Retinal pigment epithelial cell (primary cell): ENCODE results near the gene TNFRSF8.

Experiments
- DNase-seq: peaks from one replicate; pipeline ENCODE4 v3.0.0-alpha.2; 2010; ENCODE audit warnings: low read depth
- H3K4me3 ChIP-seq: 2 replicates; pipeline ENCODE4 v1.5.1; 2011; ENCODE audit warnings: mild to moderate bottlenecking, low read length, control low read depth, moderate library complexity
- CTCF ChIP-seq: conservative IDR thresholded peaks from 2 replicates; pipeline ENCODE4 v1.5.1; 2011; ENCODE audit warnings: low read depth, low read length, control low read depth, inconsistent platforms

TNFRSF8 gene

DNA sequence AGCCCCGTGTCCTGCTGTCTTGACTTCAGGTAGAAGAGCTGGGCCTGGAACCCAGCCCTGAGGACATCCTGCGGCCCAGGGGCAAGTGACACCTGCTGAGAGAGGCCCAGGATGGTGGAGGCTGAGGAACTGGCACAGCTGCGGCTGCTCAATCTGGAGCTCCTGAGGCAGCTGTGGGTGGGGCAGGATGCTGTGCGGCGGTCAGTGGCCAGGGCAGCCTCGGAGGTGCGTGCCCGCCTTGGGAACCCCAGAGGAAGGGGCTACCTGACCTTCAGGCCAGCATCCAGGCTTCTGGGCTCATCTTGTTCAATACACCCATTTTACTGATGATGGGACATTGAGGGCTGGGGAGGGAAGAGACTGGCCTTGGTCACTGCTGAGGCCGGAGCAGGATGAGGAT is 41.5 kb upstream of the TNFRSF8 start:
- DNase-seq = no peak
- no peak for TF ChIP-seq CTCF
- H3K4me3 ChIP-seq = no peak overlapping the region

- no peak for TF ChIP-seq CTCF
- H3K4me3 ChIP-seq = no peak overlapping the region
- DNase-seq = no peak
Observed at GRCh38 chr1:12022036-12022435, 41.1 kb upstream of the TNFRSF8 start.

DNA sequence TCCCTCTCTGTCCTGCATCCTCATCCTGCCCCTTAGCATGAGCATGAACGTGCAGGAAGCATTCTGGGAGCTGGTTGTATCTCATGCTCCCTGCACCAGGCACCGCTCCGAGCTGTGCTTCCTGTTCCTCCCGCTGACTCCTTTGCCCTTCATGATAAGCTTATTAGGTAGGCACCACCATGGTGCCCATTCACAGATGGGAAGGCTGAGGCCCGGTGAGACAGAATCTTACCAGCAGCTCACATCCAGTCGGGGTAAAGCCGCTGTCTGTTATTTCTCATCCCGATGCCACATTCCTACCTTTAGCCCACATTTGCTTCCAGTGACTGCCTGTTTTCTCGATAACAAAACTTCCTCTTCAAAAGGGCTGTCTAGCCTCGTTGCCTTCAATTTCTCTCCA is 36.5 kb upstream of the TNFRSF8 start:
- no peak for DNase-seq
- H3K4me3 ChIP-seq = no peak overlapping the region
- TF ChIP-seq CTCF = no peak

GRCh38 chr1:12028248-12028647 is 34.9 kb upstream of the TNFRSF8 start:
- DNase-seq = no peak
- no peak for TF ChIP-seq CTCF
- H3K4me3 ChIP-seq = no peak overlapping the region

GRCh38 chr1:12028957-12029511 is 34.1 kb upstream of the TNFRSF8 start:
- no peak for DNase-seq
- TF ChIP-seq CTCF = no peak
- H3K4me3 ChIP-seq = no peak overlapping the region

- DNase-seq = no peak
- no peak for TF ChIP-seq CTCF
- no peak overlapping the region for H3K4me3 ChIP-seq
Observed at GRCh38 chr1:12029720-12030339, 33.3 kb upstream of the TNFRSF8 start.
